ENCODE data around the gene LRP1B.

The LRP1B gene

GRCh38 chr2:140256080-140256479 lies 1874.7 kb downstream of the LRP1B start:
- no peak for DNase-seq

GRCh38 chr2:140249821-140250220 lies 1881.0 kb downstream of the LRP1B start:
- DNase-seq = no peak

- no peak for DNase-seq
Measured at GRCh38 chr2:140248623-140249022, 1882.2 kb downstream of the LRP1B start.

GRCh38 chr2:140247451-140248195 lies 1883.2 kb downstream of the LRP1B start:
- no peak for DNase-seq

- no peak for DNase-seq
Measured at GRCh38 chr2:140246957-140247356, 1883.9 kb downstream of the LRP1B start.

- DNase-seq = no peak
Measured at GRCh38 chr2:140246058-140246457, 1884.8 kb downstream of the LRP1B start.

- no peak for DNase-seq
Measured at GRCh38 chr2:140242889-140243288, 1887.9 kb downstream of the LRP1B start.

GRCh38 chr2:140234116-140234515 lies 1896.7 kb downstream of the LRP1B start:
- no peak for DNase-seq

- no peak for DNase-seq
Measured at GRCh38 chr2:140210963-140211362, 1919.9 kb downstream of the LRP1B start.

GRCh38 chr2:140205093-140205492 lies 1925.7 kb downstream of the LRP1B start:
- DNase-seq = no peak

GRCh38 chr2:140203347-140203746 lies 1927.5 kb downstream of the LRP1B start:
- no peak for DNase-seq

GRCh38 chr2:140201572-140201971 lies 1929.2 kb downstream of the LRP1B start:
- no peak for DNase-seq

- no peak for DNase-seq
Measured at GRCh38 chr2:140200764-140201163, 1930.1 kb downstream of the LRP1B start.

- no peak for DNase-seq
Measured at GRCh38 chr2:140200307-140200706, 1930.5 kb downstream of the LRP1B start.

GRCh38 chr2:140199312-140199711 lies 1931.5 kb downstream of the LRP1B start:
- no peak for DNase-seq

- DNase-seq = no peak
Measured at GRCh38 chr2:140187086-140187485, 1943.7 kb downstream of the LRP1B start.

- DNase-seq = no peak
Measured at GRCh38 chr2:140186313-140186712, 1944.5 kb downstream of the LRP1B start.

GRCh38 chr2:140185076-140185475 lies 1945.7 kb downstream of the LRP1B start:
- DNase-seq = no peak

- DNase-seq = no peak
Measured at GRCh38 chr2:140183056-140183765, 1947.6 kb downstream of the LRP1B start.

Data from activated CD4-positive, CD25-positive, alpha-beta regulatory T cell treated with anti-CD3 and anti-CD28 coated beads, Interleukin-2, amount 50 U/mL, for 72 hours (primary cell).